HUES48 (cell line): Measurements from ENCODE around the gene DZANK1.

Experiments
- H3K27ac ChIP-seq: one replicate; pipeline ENCODE4 v1.7.0; 2013; ENCODE audit warnings: low read depth, low read length, inconsistent platforms
- H3K27me3 ChIP-seq: 2 replicates; pipeline ENCODE4 v1.6.1; 2013; ENCODE audit warnings: mild to moderate bottlenecking, low read length; ENCODE audit not compliant: control insufficient read depth, insufficient read depth
- H3K36me3 ChIP-seq: 2 replicates; pipeline ENCODE4 v1.6.1; 2013; ENCODE audit warnings: low read length; ENCODE audit not compliant: control insufficient read depth, insufficient read depth
- H3K4me1 ChIP-seq: 2 replicates; pipeline ENCODE4 v1.6.1; 2013; ENCODE audit warnings: mild to moderate bottlenecking, low read length; ENCODE audit not compliant: control insufficient read depth, insufficient read depth
- H3K4me3 ChIP-seq: 2 replicates; pipeline ENCODE4 v1.5.1; 2013; ENCODE audit warnings: mild to moderate bottlenecking, low read depth, low read length
- H3K9ac ChIP-seq: 2 replicates; pipeline ENCODE4 v1.6.1; 2013; ENCODE audit warnings: mild to moderate bottlenecking, low read depth, low read length, moderate library complexity
- H3K9me3 ChIP-seq: 2 replicates; pipeline ENCODE4 v1.6.1; 2013; ENCODE audit warnings: low read length; ENCODE audit not compliant: control insufficient read depth, insufficient read depth

Gene DZANK1

GRCh38 chr20:18436847-18437246, 30.0 kb downstream of the DZANK1 start:
- Histone ChIP-seq H3K4me1 (no peaks in the 10 kb centered on the region), H3K9me3 (no peaks in the 10 kb centered on the region), H3K4me3 (no peak overlapping the region), H3K9ac (no peak overlapping the region), H3K36me3 (no peaks in the 10 kb centered on the region), H3K27me3 (no peaks in the 10 kb centered on the region), H3K27ac (no peak overlapping the region)

- no peak overlapping the region for H3K27ac ChIP-seq
- no peaks in the 10 kb centered on the region for H3K36me3 ChIP-seq
- H3K9me3 ChIP-seq: no peaks in the 10 kb centered on the region
- H3K27me3 ChIP-seq: no peaks in the 10 kb centered on the region
- H3K4me1 ChIP-seq: no peaks in the 10 kb centered on the region
- no peak overlapping the region for H3K9ac ChIP-seq
- no peak overlapping the region for H3K4me3 ChIP-seq
Observed at GRCh38 chr20:18431206-18431605, 35.6 kb downstream of the DZANK1 start.

DNA sequence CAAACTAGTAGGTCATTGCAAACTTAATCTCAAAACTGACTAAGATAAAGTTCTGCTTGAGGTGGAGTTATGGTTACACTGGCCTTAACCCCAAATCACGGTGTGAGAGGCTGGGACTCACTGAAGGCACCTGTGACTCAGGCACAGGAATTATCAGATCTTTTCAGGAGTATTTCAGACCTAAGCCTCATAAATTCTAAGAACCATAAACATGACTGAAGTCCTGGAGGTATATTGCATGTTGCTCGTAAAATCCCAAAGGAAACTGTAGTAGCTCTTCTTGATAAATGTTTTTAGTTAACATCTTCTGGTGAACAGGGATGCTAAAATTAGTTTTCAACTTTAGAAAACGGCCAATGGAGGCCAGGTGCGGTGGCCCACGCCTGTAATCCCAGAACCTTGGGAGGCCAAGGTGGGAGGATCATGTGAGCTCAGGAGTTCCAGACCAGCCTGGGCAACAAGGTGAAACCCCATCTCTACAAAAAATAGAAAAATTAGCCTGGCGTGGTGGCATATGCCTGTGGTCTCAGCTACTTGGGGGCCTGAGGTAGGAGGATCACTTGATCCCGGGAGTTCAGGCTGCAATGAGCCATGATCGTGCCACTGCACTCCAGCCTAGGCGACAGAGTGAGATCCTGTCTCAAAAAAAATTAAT, 36.5 kb downstream of the DZANK1 start:
- no peaks in the 10 kb centered on the region for H3K4me1 ChIP-seq
- H3K36me3 ChIP-seq: no peaks in the 10 kb centered on the region
- H3K4me3 ChIP-seq: no peak overlapping the region
- H3K27me3 ChIP-seq: no peaks in the 10 kb centered on the region
- no peak overlapping the region for H3K27ac ChIP-seq
- H3K9ac ChIP-seq: no peak overlapping the region
- H3K9me3 ChIP-seq: no peaks in the 10 kb centered on the region

GRCh38 chr20:18428490-18429173, 38.2 kb downstream of the DZANK1 start:
- Histone ChIP-seq H3K9me3 (no peaks in the 10 kb centered on the region), H3K9ac (no peak overlapping the region), H3K4me1 (no peaks in the 10 kb centered on the region), H3K27me3 (no peaks in the 10 kb centered on the region), H3K36me3 (no peaks in the 10 kb centered on the region), H3K27ac (no peak overlapping the region), H3K4me3 (no peak overlapping the region)

DNA sequence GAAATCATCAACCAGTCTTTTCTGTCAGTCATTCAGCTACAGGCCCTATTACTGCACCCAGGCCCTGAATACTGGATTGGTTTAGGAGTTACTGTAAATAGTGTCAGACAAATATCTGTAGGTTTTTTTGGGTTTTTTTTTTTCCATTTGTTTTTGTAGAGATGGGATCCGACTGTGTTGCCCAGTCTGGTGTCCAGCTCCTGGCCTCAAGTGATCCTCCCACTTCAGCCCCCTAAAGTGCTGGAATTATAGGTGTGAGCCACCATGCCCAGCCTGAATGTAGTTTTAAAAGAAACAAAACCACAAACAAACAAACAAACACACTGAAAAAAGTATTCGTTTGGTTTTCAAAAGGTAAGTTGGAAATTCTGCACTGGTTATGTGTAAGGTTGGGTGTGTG, 39.6 kb downstream of the DZANK1 start:
- H3K36me3 ChIP-seq: no peaks in the 10 kb centered on the region
- no peaks in the 10 kb centered on the region for H3K9me3 ChIP-seq
- no peaks in the 10 kb centered on the region for H3K27me3 ChIP-seq
- no peaks in the 10 kb centered on the region for H3K4me1 ChIP-seq
- no peak overlapping the region for H3K4me3 ChIP-seq
- H3K27ac ChIP-seq: no peak overlapping the region
- H3K9ac ChIP-seq: no peak overlapping the region

DNA sequence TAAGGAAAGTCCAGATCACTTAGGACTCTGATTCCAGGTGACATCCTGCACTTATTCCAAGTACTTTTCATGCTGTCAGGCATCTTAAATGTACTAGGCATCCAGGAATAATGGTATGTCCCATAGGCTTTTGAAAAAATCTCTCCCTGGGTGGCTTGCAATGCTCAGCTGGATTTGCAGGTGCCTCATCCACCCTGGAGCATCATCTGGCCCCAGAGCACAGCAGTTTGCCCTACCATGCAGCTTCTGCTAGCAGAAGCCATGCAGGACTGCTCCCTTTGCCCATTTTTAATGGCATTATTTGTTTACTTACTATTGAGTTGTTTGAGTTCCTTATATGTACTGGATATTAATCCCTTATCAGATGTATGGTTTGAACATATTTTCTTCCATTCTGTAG, 45.2 kb downstream of the DZANK1 start:
- H3K4me1 ChIP-seq: peaks cover 11% of the 10 kb centered on the region
- no peak overlapping the region for H3K4me3 ChIP-seq
- H3K9ac ChIP-seq: no peak overlapping the region
- no peaks in the 10 kb centered on the region for H3K27me3 ChIP-seq
- no peaks in the 10 kb centered on the region for H3K36me3 ChIP-seq
- no peaks in the 10 kb centered on the region for H3K9me3 ChIP-seq
- no peak overlapping the region for H3K27ac ChIP-seq

DNA sequence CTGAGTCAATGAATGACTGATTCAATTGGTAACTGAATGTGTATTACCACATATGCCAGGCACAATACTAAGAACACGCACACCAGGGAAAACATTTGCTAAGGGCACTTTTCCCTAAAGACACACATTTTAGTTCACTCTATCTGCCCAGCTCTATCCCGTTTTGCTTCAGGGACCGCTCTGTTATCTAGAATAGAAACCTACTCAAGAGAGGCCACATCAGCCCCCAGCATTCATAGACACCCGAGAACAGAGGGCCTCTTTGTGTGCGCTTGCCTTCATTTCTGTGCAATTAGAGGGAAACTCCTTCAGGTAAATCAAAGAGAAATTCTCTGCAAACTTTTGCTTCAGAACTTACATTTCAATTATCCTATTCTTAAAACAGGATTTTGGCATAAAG, 50.3 kb downstream of the DZANK1 start:
- no peak overlapping the region for H3K9ac ChIP-seq
- no peak overlapping the region for H3K27ac ChIP-seq
- no peaks in the 10 kb centered on the region for H3K27me3 ChIP-seq
- no peak overlapping the region for H3K4me3 ChIP-seq
- H3K4me1 ChIP-seq: peaks cover 18% of the 10 kb centered on the region
- no peaks in the 10 kb centered on the region for H3K36me3 ChIP-seq
- no peaks in the 10 kb centered on the region for H3K9me3 ChIP-seq

DNA sequence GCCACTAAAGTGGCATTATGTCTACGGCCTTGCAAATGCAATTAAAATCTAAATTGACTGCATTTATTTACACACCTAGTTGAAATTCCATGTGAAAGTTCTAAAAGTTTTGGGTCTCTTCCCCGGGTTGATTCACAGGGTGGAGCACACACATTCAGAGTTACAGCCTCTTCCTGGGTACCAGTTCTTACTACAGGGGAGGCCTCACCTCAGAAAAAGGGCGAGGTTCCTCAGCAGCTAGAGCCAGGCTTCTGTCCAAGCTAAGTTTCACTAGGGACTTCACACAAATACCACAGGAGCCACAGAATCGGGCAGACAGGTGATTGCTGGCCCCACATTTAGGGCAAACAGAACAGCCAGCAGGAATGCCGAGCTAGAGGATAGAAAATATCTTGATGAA, 52.7 kb downstream of the DZANK1 start:
- H3K27ac ChIP-seq: no peak overlapping the region
- no peaks in the 10 kb centered on the region for H3K9me3 ChIP-seq
- H3K9ac ChIP-seq: no peak overlapping the region
- peaks cover 11% of the 10 kb centered on the region for H3K4me1 ChIP-seq
- H3K36me3 ChIP-seq: no peaks in the 10 kb centered on the region
- no peaks in the 10 kb centered on the region for H3K27me3 ChIP-seq
- no peak overlapping the region for H3K4me3 ChIP-seq

GRCh38 chr20:18412221-18412901, 54.5 kb downstream of the DZANK1 start:
- H3K36me3 ChIP-seq: no peaks in the 10 kb centered on the region
- H3K9me3 ChIP-seq: no peaks in the 10 kb centered on the region
- 0 out of 2 replicates have a peak overlapping the region, but pooled peaks have one; percentile 30 for H3K9ac ChIP-seq
- peak overlapping the region; percentile 8 for H3K4me3 ChIP-seq
- peaks cover 11% of the 10 kb centered on the region for H3K4me1 ChIP-seq
- peak overlapping the region; percentile 61 for H3K27ac ChIP-seq
- H3K27me3 ChIP-seq: no peaks in the 10 kb centered on the region

DNA sequence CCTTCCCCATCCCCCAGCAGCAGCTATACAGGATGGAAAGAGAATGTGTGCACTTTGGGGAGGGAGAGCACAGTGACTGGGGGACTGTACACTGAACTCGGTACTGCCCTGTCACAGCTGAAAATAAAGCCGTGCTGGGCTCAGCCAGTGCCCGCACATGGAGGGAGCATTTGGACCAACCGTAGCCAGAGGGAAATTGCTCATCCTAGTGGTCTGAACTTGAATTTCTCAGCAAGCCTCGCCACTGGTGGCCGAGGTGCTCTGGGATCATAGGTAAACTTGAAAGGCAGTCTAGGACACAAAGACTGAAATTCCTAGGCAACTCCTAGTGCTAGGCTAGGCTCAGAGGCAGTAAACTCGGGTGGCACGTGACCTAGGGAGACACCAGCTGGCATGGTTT, 61.0 kb downstream of the DZANK1 start:
- Histone ChIP-seq H3K27me3 (no peaks in the 10 kb centered on the region), H3K4me3 (no peak overlapping the region), H3K36me3 (no peaks in the 10 kb centered on the region), H3K9me3 (no peaks in the 10 kb centered on the region), H3K27ac (no peak overlapping the region), H3K4me1 (no peaks in the 10 kb centered on the region), H3K9ac (no peak overlapping the region)

- H3K4me3 ChIP-seq: no peak overlapping the region
- no peaks in the 10 kb centered on the region for H3K36me3 ChIP-seq
- no peak overlapping the region for H3K9ac ChIP-seq
- no peak overlapping the region for H3K27ac ChIP-seq
- H3K27me3 ChIP-seq: no peaks in the 10 kb centered on the region
- no peaks in the 10 kb centered on the region for H3K4me1 ChIP-seq
- no peaks in the 10 kb centered on the region for H3K9me3 ChIP-seq
Observed at GRCh38 chr20:18404172-18404571, 62.7 kb downstream of the DZANK1 start.
